ENCODE measurements around the gene MRPL51. TPM values are rescaled to one million over a fixed set of nuclear protein-coding genes. Genes with fewer than 3 reads are reported as not detected.

The MRPL51 gene
- total and polyA plus RNA-seq, 9 of the 15 experiments (the other 6 are each of a cell fraction or from before 2014, with no cell fraction given), result 127 to 727 (median 208) TPM

- TF ChIP-seq SMARCC2 (IDR thresholded peaks at IDR 0.05; ENCODE audit: low read depth) (0 out of 2 replicates have a peak, but pooled peaks have one; percentile 54), E2F8 (IDR thresholded peaks at IDR 0.05; ENCODE audit: low read depth, partially characterized antibody) (peak; percentile 35), TFAP4 (CRISPR knock-in tag; IDR thresholded peaks at IDR 0.05; ENCODE audit: borderline replicate concordance) (peak; percentile 39; the same call in 1 of the 2 replicates), CREB3L1 (IDR thresholded peaks at IDR 0.05; ENCODE audit: borderline replicate concordance, low read depth) (peak; percentile 51; the same call in 1 of the 2 replicates), ATF7 (IDR thresholded peaks at IDR 0.05) (peak; percentile 76), ELF4 (CRISPR knock-in tag; IDR thresholded peaks at IDR 0.05) (peak; percentile 27; the same call in 1 of the 2 replicates), SMARCE1 (IDR thresholded peaks at IDR 0.05) (0 out of 2 replicates have a peak, but pooled peaks have one; percentile 47), ARID4B (CRISPR knock-in tag; IDR thresholded peaks at IDR 0.05) (peak; percentile 85), POLR2AphosphoS2 (IDR thresholded peaks at IDR 0.05; ENCODE audit: low read length) (peak; percentile 77), BDP1 (IDR thresholded peaks at IDR 0.05; ENCODE audit: insufficient read depth, insufficient read length) (no peak), BHLHE40 (IDR thresholded peaks at IDR 0.05; ENCODE audit: low read length) (peak; percentile 3; the same call in 1 of the 2 replicates), BMI1 (IDR thresholded peaks at IDR 0.05; ENCODE audit: low read length) (peak; percentile 85), SREBF2 (CRISPR knock-in tag; IDR thresholded peaks at IDR 0.05) (no peak), JUN (IDR thresholded peaks at IDR 0.05; ENCODE audit: borderline replicate concordance, low read depth, low read length) (0 out of 2 replicates have a peak, but pooled peaks have one; percentile 21), JUN (CRISPR knock-in tag; IDR thresholded peaks at IDR 0.05; ENCODE audit: borderline replicate concordance) (no peak), MXI1 (IDR thresholded peaks at IDR 0.05; ENCODE audit: low read depth, low read length) (peak; percentile 77; the same call in 1 of the 2 replicates)
Observed at GRCh38 chr12:6532051-6532926, 39.2 kb upstream of the MRPL51 start (continued).
